Measurements from ENCODE around the gene BMP4.
"Not testable (repeated sequence)": the region's sequence is repeated elsewhere in the genome, so short reads cannot be mapped to it uniquely, and the experiment has no call there.

Gene BMP4

GRCh38 chr14:53956427-53957201, at the start of gene BMP4:
Gene BMP4, minus strand, starts transcription at chr14:53956825. Its CDS starts 4,603 bp downstream, at chr14:53952222.
- peak; percentile 47 for DNase-seq

- no peak for DNase-seq
Measured at GRCh38 chr14:54003064-54003463, 46.4 kb upstream of the BMP4 start.

GRCh38 chr14:54002653-54003052, 46.0 kb upstream of the BMP4 start:
- no peak for DNase-seq

- DNase-seq = no peak
Measured at GRCh38 chr14:54001189-54001878, 44.7 kb upstream of the BMP4 start.

GRCh38 chr14:54000341-54000811, 43.8 kb upstream of the BMP4 start:
- no peak for DNase-seq

- DNase-seq = no peak
Measured at GRCh38 chr14:53999061-53999488, 42.5 kb upstream of the BMP4 start.

GRCh38 chr14:53996041-53996440, 39.4 kb upstream of the BMP4 start:
- DNase-seq = no peak

GRCh38 chr14:53993920-53994607, 37.4 kb upstream of the BMP4 start:
- DNase-seq = no peak

GRCh38 chr14:53990978-53991377, 34.4 kb upstream of the BMP4 start:
- DNase-seq = no peak

- DNase-seq = not testable (repeated sequence)
Measured at GRCh38 chr14:53986718-53987117, 30.1 kb upstream of the BMP4 start.

- DNase-seq = not testable (repeated sequence)
Measured at GRCh38 chr14:53984958-53985357, 28.3 kb upstream of the BMP4 start.

- no peak for DNase-seq
Measured at GRCh38 chr14:53983112-53983511, 26.5 kb upstream of the BMP4 start.

GRCh38 chr14:53982546-53982945, 25.9 kb upstream of the BMP4 start:
- DNase-seq = no peak

- no peak for DNase-seq
Measured at GRCh38 chr14:53979747-53980642, 23.4 kb upstream of the BMP4 start.

GRCh38 chr14:53979113-53979681, 22.6 kb upstream of the BMP4 start:
- DNase-seq = no peak

GRCh38 chr14:53978194-53978593, 21.6 kb upstream of the BMP4 start:
- no peak for DNase-seq

GRCh38 chr14:53975444-53975843, 18.8 kb upstream of the BMP4 start:
- DNase-seq = no peak

GRCh38 chr14:53971521-53971920, 14.9 kb upstream of the BMP4 start:
- no peak for DNase-seq

GRCh38 chr14:53969326-53969725, 12.7 kb upstream of the BMP4 start:
- no peak for DNase-seq

GRCh38 chr14:53968726-53969125, 12.1 kb upstream of the BMP4 start:
- no peak for DNase-seq

GRCh38 chr14:53967606-53968005, 11.0 kb upstream of the BMP4 start:
- DNase-seq = no peak

GRCh38 chr14:53964249-53964648, 7.6 kb upstream of the BMP4 start:
- no peak for DNase-seq

Measured in activated CD4-positive, alpha-beta T cell treated with anti-CD3 and anti-CD28 coated beads, Interleukin-2, Interleukin-6, amounts not matched to agents 100 ng/mL and 50 ng/mL, durations not matched to agents 16 hours and 8 hours (primary cell).